ENCODE measurements around the gene CCL3.
"Not testable (repeated sequence)": the region's sequence is repeated elsewhere in the genome, so short reads cannot be mapped to it uniquely, and the experiment has no call there.

- not testable (repeated sequence) for TF ChIP-seq ZNF362 (tag by site-specific recombination; IDR thresholded peaks at IDR 0.05); CTCF (tag by site-specific recombination; IDR thresholded peaks at IDR 0.05); SETDB1 (IDR thresholded peaks at IDR 0.05; ENCODE audit: insufficient read length, low read length); ZNF548 (tag by site-specific recombination; IDR thresholded peaks at IDR 0.05); PRDM4 (tag by site-specific recombination; IDR thresholded peaks at IDR 0.05); SALL2 (tag by site-specific recombination; IDR thresholded peaks at IDR 0.05; ENCODE audit: borderline replicate concordance); ZNF26 (tag by site-specific recombination; IDR thresholded peaks at IDR 0.05)
Observed at GRCh38 chr17:36103401-36103975, 13.5 kb upstream of the CCL3 start, which contains the start of gene CCL4.

Data from HEK293 (cell line).